Lung (tissue), 12 donors: ENCODE measurements around the gene CHN2. TPM values are rescaled to one million over a fixed set of nuclear protein-coding genes. Genes with fewer than 3 reads are reported as not detected.
A peak's percentile ranks its signal among the peaks of the same experiment; 100 is the strongest.

ENCODE experiments used
- ATAC-seq: fragments of 200-7000 bp; cut with Tn5 transposase; one replicate; pipeline ENCODE4 v1.9.1; 2020; ENCODE audit warnings: moderate number of reproducible peaks; ENCODE audit not compliant: insufficient read depth, low FRiP score
- DNase-seq, 3 donors: peaks; one replicate each; pipeline ENCODE4 v3.0.0-alpha.2; 2013 to 2017
- H3K27ac ChIP-seq, 2 donors: one replicate each; pipeline ENCODE4 v1.5.1; 2013; ENCODE audit warnings: mild to moderate bottlenecking in 2 of 2, moderate library complexity in 2 of 2, control low read depth in 1 of 2, inconsistent platforms in 1 of 2, low read depth in 1 of 2, low read length in 1 of 2
- H3K27me3 ChIP-seq, 3 donors: one replicate each; pipeline ENCODE4 v1.5.1; 2013; ENCODE audit warnings: low read length in 2 of 3; ENCODE audit not compliant: control insufficient read depth in 3 of 3, insufficient read depth in 3 of 3
- H3K36me3 ChIP-seq, 4 donors: one replicate each; pipeline ENCODE4 v1.5.1; 2013; ENCODE audit warnings: low read length in 4 of 4, mild to moderate bottlenecking in 1 of 4, moderate library complexity in 1 of 4; ENCODE audit not compliant: control insufficient read depth in 4 of 4, insufficient read depth in 4 of 4
- H3K4me1 ChIP-seq, 5 donors: one replicate each; pipeline ENCODE4 v1.5.1; 2013; ENCODE audit warnings: low read length in 5 of 5, mild to moderate bottlenecking in 2 of 5, moderate library complexity in 1 of 5; ENCODE audit not compliant: control insufficient read depth in 5 of 5, insufficient read depth in 5 of 5
- H3K4me3 ChIP-seq: one replicate; pipeline ENCODE4 v1.5.1; 2013; ENCODE audit warnings: mild to moderate bottlenecking, control low read depth, moderate library complexity
- H3K9ac ChIP-seq, 2 donors: one replicate each; pipeline ENCODE4 v1.5.1; 2013; ENCODE audit warnings: low read length in 2 of 2, control low read depth in 1 of 2; ENCODE audit not compliant: insufficient read depth in 1 of 2
- H3K9me3 ChIP-seq, 4 donors: one replicate each; pipeline ENCODE4 v1.5.1; 2013; ENCODE audit warnings: low read length in 3 of 4, mild to moderate bottlenecking in 1 of 4, moderate library complexity in 1 of 4; ENCODE audit not compliant: control insufficient read depth in 4 of 4, insufficient read depth in 3 of 4
- CTCF ChIP-seq: IDR thresholded peaks from 2 replicates; pipeline ENCODE4 v1.5.1; 2012; ENCODE audit warnings: mild to moderate bottlenecking; ENCODE audit errors: control extremely low read depth, extremely low read depth
- WGBS, 2 donors: extraction: QIAGEN DNeasy Blood & Tissue Kit; methylation state at CpG; one replicate each; pipeline ENCODE4 v1.1.7; 2013; 5-methylcytosine and 5-hydroxymethylcytosine counted together
- polyA plus RNA-seq, 2 donors: library from polyadenylated mRNA; stranded (reverse); fragments of 200-250 nt; gene quantifications; one replicate each; pipeline ENCODE4 v1.2.1, GENCODE V29; 2013
- total RNA-seq, 2 donors: library from RNA; depleted of rRNA in 1 of 2; stranded (reverse); fragments of >200 nt in 1 of 2; gene quantifications; one replicate each; pipeline ENCODE4 v1.2.1, GENCODE V29; 2014 to 2021
- donor health status: control.
- donor health status: control.
- donor health status: Bipolar disorder and iron deficiency.
- donor health status: healthy.
- donor health status: DM: yes; HTN: yes; CAD: no.

CHN2 gene
- total and polyA plus RNA-seq, 4 donors: 3.2 to 11.0 (median 6.7) TPM

- 15 to 54% methylated on average over 2 of the region's 2 CpGs for WGBS, 2 donors
- Histone ChIP-seq H3K9ac (no peak overlapping the region), H3K36me3 (no peaks in the 10 kb centered on the region), H3K27me3 (peaks cover 0 to 46% (median 0%) of the 10 kb centered on the region in 3 donors), H3K9me3 (no peaks in the 10 kb centered on the region), H3K27ac (no peak overlapping the region), H3K4me3 (no peak overlapping the region), H3K4me1 (peaks cover 0 to 36% (median 6%) of the 10 kb centered on the region in 5 donors)
- DNase-seq (peak in 1 of 3 donors; percentile 22), ATAC-seq (peak; percentile 53)
- no peak for TF ChIP-seq CTCF
Measured at GRCh38 chr7:29328811-29329210, 134.2 kb downstream of the CHN2 start.

GRCh38 chr7:29329686-29330085 is 135.1 kb downstream of the CHN2 start:
- H3K4me1 ChIP-seq: peaks cover 0 to 36% (median 6%) of the 10 kb centered on the region in 5 donors
- TF ChIP-seq CTCF: no peak
- ATAC-seq (no peak), DNase-seq (no peak)
- no peaks in the 10 kb centered on the region for H3K36me3 ChIP-seq
- H3K27ac ChIP-seq: no peak overlapping the region
- no peaks in the 10 kb centered on the region for H3K9me3 ChIP-seq
- 23 to 48% methylated on average over 3 of the region's 3 CpGs for WGBS, 2 donors
- no peak overlapping the region for H3K9ac ChIP-seq
- peaks cover 0 to 47% (median 0%) of the 10 kb centered on the region in 3 donors for H3K27me3 ChIP-seq
- H3K4me3 ChIP-seq: no peak overlapping the region

GRCh38 chr7:29330136-29330535 is 135.6 kb downstream of the CHN2 start:
- no peak overlapping the region for H3K27ac ChIP-seq
- H3K4me3 ChIP-seq: no peak overlapping the region
- H3K9me3 ChIP-seq: no peaks in the 10 kb centered on the region
- TF ChIP-seq CTCF: no peak
- H3K36me3 ChIP-seq: no peaks in the 10 kb centered on the region
- WGBS, 2 donors: 89 to 92% methylated on average over 5 of the region's 5 CpGs
- H3K4me1 ChIP-seq: peaks cover 0 to 36% (median 6%) of the 10 kb centered on the region in 5 donors
- H3K9ac ChIP-seq: no peak overlapping the region
- DNase-seq (no peak), ATAC-seq (no peak)
- peaks cover 0 to 47% (median 0%) of the 10 kb centered on the region in 3 donors for H3K27me3 ChIP-seq

GRCh38 chr7:29331163-29331562 is 136.6 kb downstream of the CHN2 start:
- peak in 1 of 3 donors; percentile 37 for DNase-seq
- no peaks in the 10 kb centered on the region for H3K36me3 ChIP-seq
- no peak for TF ChIP-seq CTCF

More at GRCh38 chr7:29331163-29331562, 136.6 kb downstream of the CHN2 start:
- 45 to 60% methylated on average over 7 of the region's 7 CpGs for WGBS, 2 donors
- Histone ChIP-seq H3K9me3 (no peaks in the 10 kb centered on the region), H3K9ac (no peak overlapping the region), H3K4me3 (no peak overlapping the region), H3K27ac (no peak overlapping the region), H3K27me3 (peaks cover 0 to 55% (median 0%) of the 10 kb centered on the region in 3 donors), H3K4me1 (peaks cover 0 to 36% (median 6%) of the 10 kb centered on the region in 5 donors)
- no peak for ATAC-seq
